ENCODE data around the gene PMIS2. TPM values are rescaled to one million over a fixed set of nuclear protein-coding genes. Genes with fewer than 3 reads are reported as not detected.

Gene PMIS2
- total and polyA plus RNA-seq, 8 donors, result not detected

- 62 to 75% (median 71%) methylated on average over 13 of the region's 13 CpGs for WGBS, 5 donors
- peaks cover 0 to 22% (median 18%) of the 10 kb centered on the region in 4 donors for H3K36me3 ChIP-seq
- H3K4me3 ChIP-seq, result no peak overlapping the region
- DNase-seq, result no peak
- no peaks in the 10 kb centered on the region for H3K9me3 ChIP-seq
- H3K27me3 ChIP-seq, result peaks cover 0 to 16% (median 7%) of the 10 kb centered on the region in 3 donors
- intact Hi-C loops (cut with DNase I; ENCODE audit: low total_unique reads), result no loop called here
- TF ChIP-seq, protein P1, sequence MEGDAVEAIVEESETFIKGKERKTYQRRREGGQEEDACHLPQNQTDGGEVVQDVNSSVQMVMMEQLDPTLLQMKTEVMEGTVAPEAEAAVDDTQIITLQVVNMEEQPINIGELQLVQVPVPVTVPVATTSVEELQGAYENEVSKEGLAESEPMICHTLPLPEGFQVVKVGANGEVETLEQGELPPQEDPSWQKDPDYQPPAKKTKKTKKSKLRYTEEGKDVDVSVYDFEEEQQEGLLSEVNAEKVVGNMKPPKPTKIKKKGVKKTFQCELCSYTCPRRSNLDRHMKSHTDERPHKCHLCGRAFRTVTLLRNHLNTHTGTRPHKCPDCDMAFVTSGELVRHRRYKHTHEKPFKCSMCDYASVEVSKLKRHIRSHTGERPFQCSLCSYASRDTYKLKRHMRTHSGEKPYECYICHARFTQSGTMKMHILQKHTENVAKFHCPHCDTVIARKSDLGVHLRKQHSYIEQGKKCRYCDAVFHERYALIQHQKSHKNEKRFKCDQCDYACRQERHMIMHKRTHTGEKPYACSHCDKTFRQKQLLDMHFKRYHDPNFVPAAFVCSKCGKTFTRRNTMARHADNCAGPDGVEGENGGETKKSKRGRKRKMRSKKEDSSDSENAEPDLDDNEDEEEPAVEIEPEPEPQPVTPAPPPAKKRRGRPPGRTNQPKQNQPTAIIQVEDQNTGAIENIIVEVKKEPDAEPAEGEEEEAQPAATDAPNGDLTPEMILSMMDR (IDR thresholded peaks at IDR 0.05), result no peak
- TF ChIP-seq EP300 (IDR thresholded peaks at IDR 0.05), result no peak
- no peak for TF ChIP-seq POLR2A (IDR thresholded peaks at IDR 0.05)
- no peak for TF ChIP-seq POLR2AphosphoS5 (IDR thresholded peaks at IDR 0.05)
- H3K27ac ChIP-seq, result no peak overlapping the region
- H3K4me1 ChIP-seq, result peaks cover 0 to 14% (median 6%) of the 10 kb centered on the region in 4 donors
Observed at GRCh38 chr19:35552534-35553384, 33.2 kb upstream of the PMIS2 start.

DNA sequence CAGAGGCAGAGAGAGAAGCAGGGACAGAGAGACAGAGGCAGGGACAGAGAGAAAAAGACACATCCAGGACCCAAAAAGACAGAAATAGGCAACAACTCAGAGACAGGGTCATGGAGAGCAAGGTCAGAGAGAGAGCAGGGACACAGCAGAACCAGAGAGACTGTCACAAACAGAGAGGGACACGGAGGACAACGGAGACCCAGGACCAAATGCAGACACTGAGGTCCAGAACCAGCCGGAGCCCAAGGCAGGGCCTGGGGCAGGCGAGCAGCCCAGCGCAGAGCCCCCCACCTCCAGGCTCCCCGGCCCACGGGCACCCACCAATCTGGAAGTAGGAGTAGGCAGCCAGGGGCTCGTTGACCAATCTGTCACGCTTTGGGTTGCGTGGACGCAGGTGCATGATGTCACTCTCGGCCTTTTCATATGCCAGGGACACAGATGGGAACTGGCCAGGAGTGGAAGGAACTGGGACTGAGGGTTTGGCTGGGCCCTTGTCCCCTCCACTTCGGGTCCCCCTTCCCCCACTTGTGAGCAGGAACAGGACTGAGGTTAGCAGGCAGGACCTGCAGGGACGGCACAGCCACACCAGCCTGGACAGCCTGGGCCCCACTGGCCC is 32.5 kb upstream of the PMIS2 start:
- DNase-seq, result no peak
- intact Hi-C loops (cut with DNase I; ENCODE audit: low total_unique reads), result no loop called here
- Histone ChIP-seq H3K36me3 (peaks cover 0 to 16% (median 14%) of the 10 kb centered on the region in 4 donors), H3K27me3 (peaks cover 6 to 23% (median 14%) of the 10 kb centered on the region in 3 donors), H3K4me3 (no peak overlapping the region), H3K27ac (no peak overlapping the region), H3K4me1 (peaks cover 7 to 19% (median 12%) of the 10 kb centered on the region in 4 donors), H3K9me3 (no peaks in the 10 kb centered on the region)
- no peak for TF ChIP-seq EP300 (IDR thresholded peaks at IDR 0.05)
- WGBS, 5 donors, result 62 to 71% (median 66%) methylated on average over 14 of the region's 14 CpGs

GRCh38 chr19:35554076-35554475 is 31.9 kb upstream of the PMIS2 start:
- peaks cover 12 to 29% (median 20%) of the 10 kb centered on the region in 3 donors for H3K27me3 ChIP-seq
- no peaks in the 10 kb centered on the region for H3K9me3 ChIP-seq
- no peak for DNase-seq
- peaks cover 0 to 16% (median 12%) of the 10 kb centered on the region in 4 donors for H3K36me3 ChIP-seq
- no peak overlapping the region for H3K27ac ChIP-seq
- H3K4me1 ChIP-seq, result peaks cover 8 to 17% (median 13%) of the 10 kb centered on the region in 4 donors
- WGBS, 5 donors, result 54 to 74% (median 66%) methylated on average over 5 of the region's 5 CpGs
- intact Hi-C loops (cut with DNase I; ENCODE audit: low total_unique reads), result no loop called here
- TF ChIP-seq POLR2A (IDR thresholded peaks at IDR 0.05) (no peak), POLR2AphosphoS5 (IDR thresholded peaks at IDR 0.05) (no peak), EP300 (IDR thresholded peaks at IDR 0.05) (no peak)
- TF ChIP-seq, protein P1 (IDR thresholded peaks at IDR 0.05), result no peak
- H3K4me3 ChIP-seq, result no peak overlapping the region

GRCh38 chr19:35555301-35556005 is 30.5 kb upstream of the PMIS2 start:
- DNase-seq, result peak in 1 of 2 donors; percentile 21
- 56 to 70% (median 66%) methylated on average over 12 to 30 of the region's 30 CpGs for WGBS, 5 donors
- no peaks in the 10 kb centered on the region for H3K9me3 ChIP-seq

More at GRCh38 chr19:35555301-35556005, 30.5 kb upstream of the PMIS2 start:
- TF ChIP-seq EP300 (IDR thresholded peaks at IDR 0.05), result no peak
- TF ChIP-seq, protein P1 (IDR thresholded peaks at IDR 0.05), result peak in 2 of 7 experiments; percentile 11 to 17
- Histone ChIP-seq H3K4me1 (peaks cover 8 to 17% (median 12%) of the 10 kb centered on the region in 4 donors), H3K27ac (no peak overlapping the region), H3K27me3 (peaks cover 12 to 43% (median 32%) of the 10 kb centered on the region in 3 donors), H3K36me3 (peaks cover 0 to 11% (median 9%) of the 10 kb centered on the region in 4 donors), H3K4me3 (no peak overlapping the region)
- intact Hi-C loops (cut with DNase I; ENCODE audit: low total_unique reads), result no loop called here
